ENCODE results near the gene MEX3B. TPM values are rescaled to one million over a fixed set of nuclear protein-coding genes. Genes with fewer than 3 reads are reported as not detected.

MEX3B gene
- total RNA-seq, 4 donors from 2014 or later: 1.2 to 4.4 (median 2.2) TPM

DNA sequence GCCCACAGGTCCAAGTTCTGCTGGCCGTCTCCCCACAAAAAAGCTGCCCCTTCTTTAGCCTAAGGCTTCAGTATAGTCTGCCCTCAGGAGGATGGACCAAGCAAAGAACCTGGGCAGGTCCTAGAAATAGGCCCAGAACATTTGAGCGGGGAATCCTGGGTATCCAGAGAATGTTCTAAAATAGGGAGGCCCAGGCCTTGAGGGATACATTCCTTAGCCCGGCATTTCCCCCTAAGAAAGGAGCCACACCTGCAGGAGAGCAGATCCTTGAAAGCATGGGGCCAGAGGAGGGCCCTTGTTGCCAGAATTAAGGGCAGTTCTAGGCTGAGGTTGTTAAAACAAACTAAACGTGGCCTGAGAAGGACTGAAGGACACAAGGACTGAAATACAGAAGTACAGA, 20.6 kb upstream of the MEX3B start:
- H3K27ac ChIP-seq: no peak overlapping the region
- ATAC-seq: no peak
- H3K27me3 ChIP-seq: peaks cover 40% of the 10 kb centered on the region
- no peaks in the 10 kb centered on the region for H3K9me3 ChIP-seq
- TF ChIP-seq EP300 (IDR thresholded peaks at IDR 0.05) (no peak), POLR2A (IDR thresholded peaks at IDR 0.05) (no peak), POLR2AphosphoS5 (IDR thresholded peaks at IDR 0.05) (no peak)
- TF ChIP-seq, protein P1, sequence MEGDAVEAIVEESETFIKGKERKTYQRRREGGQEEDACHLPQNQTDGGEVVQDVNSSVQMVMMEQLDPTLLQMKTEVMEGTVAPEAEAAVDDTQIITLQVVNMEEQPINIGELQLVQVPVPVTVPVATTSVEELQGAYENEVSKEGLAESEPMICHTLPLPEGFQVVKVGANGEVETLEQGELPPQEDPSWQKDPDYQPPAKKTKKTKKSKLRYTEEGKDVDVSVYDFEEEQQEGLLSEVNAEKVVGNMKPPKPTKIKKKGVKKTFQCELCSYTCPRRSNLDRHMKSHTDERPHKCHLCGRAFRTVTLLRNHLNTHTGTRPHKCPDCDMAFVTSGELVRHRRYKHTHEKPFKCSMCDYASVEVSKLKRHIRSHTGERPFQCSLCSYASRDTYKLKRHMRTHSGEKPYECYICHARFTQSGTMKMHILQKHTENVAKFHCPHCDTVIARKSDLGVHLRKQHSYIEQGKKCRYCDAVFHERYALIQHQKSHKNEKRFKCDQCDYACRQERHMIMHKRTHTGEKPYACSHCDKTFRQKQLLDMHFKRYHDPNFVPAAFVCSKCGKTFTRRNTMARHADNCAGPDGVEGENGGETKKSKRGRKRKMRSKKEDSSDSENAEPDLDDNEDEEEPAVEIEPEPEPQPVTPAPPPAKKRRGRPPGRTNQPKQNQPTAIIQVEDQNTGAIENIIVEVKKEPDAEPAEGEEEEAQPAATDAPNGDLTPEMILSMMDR (IDR thresholded peaks at IDR 0.05): no peak
- no peaks in the 10 kb centered on the region for H3K4me1 ChIP-seq
- H3K4me3 ChIP-seq: no peak overlapping the region
- no peaks in the 10 kb centered on the region for H3K36me3 ChIP-seq
- 88 to 100% methylated on average over 1 to 3 of the region's 4 CpGs for WGBS, 2 donors (ENCODE audit: low coverage in 1 of 2)

DNA sequence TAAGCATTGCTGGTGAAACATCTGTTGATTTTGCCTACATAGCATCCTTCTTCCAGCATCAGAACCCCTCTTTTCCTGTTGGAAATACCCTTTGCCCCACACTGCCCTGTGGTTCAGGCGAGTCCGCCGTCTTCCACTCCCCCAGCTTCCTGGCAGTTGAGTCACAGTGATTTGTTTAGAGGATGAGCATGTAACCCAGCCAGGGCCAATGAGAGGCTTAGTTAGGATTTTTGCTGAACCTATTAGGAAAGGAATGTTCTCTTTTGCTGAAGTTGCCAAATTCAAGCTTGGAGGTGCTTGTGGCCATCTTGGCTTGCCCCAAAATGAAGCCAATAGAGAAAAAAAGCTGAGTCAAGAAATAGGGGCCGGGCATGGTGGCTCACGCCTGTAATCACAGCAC, 19.0 kb upstream of the MEX3B start:
- no peak for ATAC-seq
- Histone ChIP-seq H3K4me1 (no peaks in the 10 kb centered on the region), H3K27me3 (peaks cover 56% of the 10 kb centered on the region), H3K4me3 (no peak overlapping the region), H3K27ac (no peak overlapping the region), H3K9me3 (no peaks in the 10 kb centered on the region), H3K36me3 (no peaks in the 10 kb centered on the region)
- 80% methylated on average over 5 of the region's 5 CpGs; no CpG with 5 or more reads in 1 of the 2 donors for WGBS, 2 donors (ENCODE audit: low coverage in 1 of 2)
- TF ChIP-seq EP300 (IDR thresholded peaks at IDR 0.05) (no peak), POLR2A (IDR thresholded peaks at IDR 0.05) (no peak), POLR2AphosphoS5 (IDR thresholded peaks at IDR 0.05) (no peak)
- TF ChIP-seq, protein P1 (IDR thresholded peaks at IDR 0.05): no peak

DNA sequence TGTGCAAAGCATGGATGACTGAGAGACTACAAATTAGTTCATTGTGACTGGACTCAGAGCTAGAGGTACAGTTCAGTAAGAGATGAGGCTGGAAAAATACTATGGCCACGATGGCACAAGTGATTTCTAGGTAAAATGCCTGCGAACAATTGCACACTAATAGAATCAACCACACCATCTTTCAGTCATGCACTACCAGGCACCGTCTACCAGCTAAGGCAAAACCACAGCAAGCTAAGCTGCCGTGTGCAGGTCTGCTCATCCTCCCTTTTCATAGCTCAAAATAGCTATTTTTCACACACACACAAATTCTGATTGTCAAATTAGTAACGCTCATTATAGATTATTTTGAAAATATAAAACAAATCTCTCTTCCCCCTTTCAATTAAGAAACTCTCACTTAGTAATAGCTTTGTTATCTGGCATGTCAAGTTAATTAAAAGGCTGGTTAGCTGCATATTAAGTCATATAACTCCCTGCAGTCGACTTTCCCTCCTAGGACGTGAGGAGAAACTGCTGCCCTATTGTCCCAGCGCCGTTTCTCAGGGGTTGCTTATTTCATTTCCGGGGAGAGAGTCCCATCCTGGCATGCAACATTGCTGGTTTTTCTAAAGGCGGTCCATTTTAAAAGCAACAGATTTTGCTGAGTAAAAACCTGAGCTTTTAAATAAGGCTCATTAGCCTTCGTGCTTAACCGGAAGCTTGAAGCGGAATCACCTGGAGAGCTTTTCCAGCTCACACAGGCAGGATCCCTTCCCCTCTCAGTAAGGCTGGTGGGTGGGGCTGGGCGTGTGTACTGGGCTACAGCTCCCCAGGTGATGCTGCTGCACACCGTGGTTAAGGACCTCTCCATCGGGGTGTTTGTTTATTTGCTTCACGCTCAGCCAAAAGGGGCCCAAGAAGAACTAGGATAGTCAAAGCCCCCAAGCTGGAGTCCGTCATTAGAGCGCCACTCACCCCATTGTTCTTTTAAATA, 16.9 kb upstream of the MEX3B start:
- H3K27me3 ChIP-seq: peaks cover 76% of the 10 kb centered on the region
- H3K4me3 ChIP-seq: no peak overlapping the region
- no peak for TF ChIP-seq EP300 (IDR thresholded peaks at IDR 0.05)
- TF ChIP-seq, protein P1 (IDR thresholded peaks at IDR 0.05): no peak
- TF ChIP-seq POLR2A (IDR thresholded peaks at IDR 0.05): no peak
- no peak for TF ChIP-seq POLR2AphosphoS5 (IDR thresholded peaks at IDR 0.05)
- no peaks in the 10 kb centered on the region for H3K4me1 ChIP-seq
- H3K27ac ChIP-seq: no peak overlapping the region
- H3K36me3 ChIP-seq: no peaks in the 10 kb centered on the region
- no peaks in the 10 kb centered on the region for H3K9me3 ChIP-seq
- ATAC-seq: no peak
- WGBS, 2 donors (ENCODE audit: low coverage in 1 of 2): 26 to 35% methylated on average over 13 to 20 of the region's 20 CpGs

DNA sequence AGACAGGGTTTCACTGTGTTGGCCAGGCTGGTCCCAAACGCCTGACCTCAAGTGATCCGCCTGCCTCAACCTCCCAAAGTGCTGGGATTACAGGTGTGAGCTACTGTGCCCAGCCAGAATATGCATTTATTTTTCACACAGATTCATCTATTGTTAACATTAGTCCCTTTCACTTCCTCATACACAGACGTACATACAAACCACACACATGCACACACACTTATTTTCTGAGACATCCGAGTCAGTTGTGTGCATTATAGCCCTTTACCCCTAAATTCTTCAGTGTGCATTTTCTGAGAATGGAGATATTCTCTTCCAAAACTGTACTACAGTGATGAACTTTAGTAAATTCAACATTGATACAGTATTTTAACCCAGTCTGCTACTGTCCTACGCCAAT, 15.0 kb upstream of the MEX3B start:
- ATAC-seq: no peak
- TF ChIP-seq, protein P1 (IDR thresholded peaks at IDR 0.05): no peak
- TF ChIP-seq POLR2AphosphoS5 (IDR thresholded peaks at IDR 0.05) (no peak), EP300 (IDR thresholded peaks at IDR 0.05) (no peak), POLR2A (IDR thresholded peaks at IDR 0.05) (no peak)
- peaks cover 95% of the 10 kb centered on the region for H3K27me3 ChIP-seq
- no peaks in the 10 kb centered on the region for H3K36me3 ChIP-seq
- H3K4me1 ChIP-seq: no peaks in the 10 kb centered on the region
- H3K4me3 ChIP-seq: no peak overlapping the region
- H3K9me3 ChIP-seq: no peaks in the 10 kb centered on the region
- 81 to 88% methylated on average over 3 to 5 of the region's 5 CpGs for WGBS, 2 donors (ENCODE audit: low coverage in 1 of 2)
- no peak overlapping the region for H3K27ac ChIP-seq

Measured in gastroesophageal sphincter (tissue), 4 donors.